Measurements from ENCODE around the gene SELENOH.

DNA sequence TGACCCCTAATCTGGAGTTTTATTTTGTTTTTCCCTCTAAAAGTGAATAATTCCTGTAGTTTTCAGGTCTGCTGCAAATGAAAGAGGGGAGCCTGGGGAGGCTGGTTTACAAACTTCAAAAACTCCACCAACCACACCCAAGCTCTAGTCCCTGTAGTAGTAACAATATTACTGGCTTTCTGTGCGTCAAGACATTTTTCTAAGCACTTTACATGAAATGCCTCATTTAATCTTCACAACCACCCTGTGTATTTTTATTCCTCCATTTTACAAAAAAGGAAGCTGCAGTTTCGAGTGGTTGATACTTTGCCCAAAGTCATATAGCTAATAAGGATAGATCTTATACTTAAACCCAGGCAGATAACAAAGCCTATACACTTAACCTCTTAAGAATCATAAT, 43.8 kb downstream of the SELENOH start:
- TF ChIP-seq, protein P1, sequence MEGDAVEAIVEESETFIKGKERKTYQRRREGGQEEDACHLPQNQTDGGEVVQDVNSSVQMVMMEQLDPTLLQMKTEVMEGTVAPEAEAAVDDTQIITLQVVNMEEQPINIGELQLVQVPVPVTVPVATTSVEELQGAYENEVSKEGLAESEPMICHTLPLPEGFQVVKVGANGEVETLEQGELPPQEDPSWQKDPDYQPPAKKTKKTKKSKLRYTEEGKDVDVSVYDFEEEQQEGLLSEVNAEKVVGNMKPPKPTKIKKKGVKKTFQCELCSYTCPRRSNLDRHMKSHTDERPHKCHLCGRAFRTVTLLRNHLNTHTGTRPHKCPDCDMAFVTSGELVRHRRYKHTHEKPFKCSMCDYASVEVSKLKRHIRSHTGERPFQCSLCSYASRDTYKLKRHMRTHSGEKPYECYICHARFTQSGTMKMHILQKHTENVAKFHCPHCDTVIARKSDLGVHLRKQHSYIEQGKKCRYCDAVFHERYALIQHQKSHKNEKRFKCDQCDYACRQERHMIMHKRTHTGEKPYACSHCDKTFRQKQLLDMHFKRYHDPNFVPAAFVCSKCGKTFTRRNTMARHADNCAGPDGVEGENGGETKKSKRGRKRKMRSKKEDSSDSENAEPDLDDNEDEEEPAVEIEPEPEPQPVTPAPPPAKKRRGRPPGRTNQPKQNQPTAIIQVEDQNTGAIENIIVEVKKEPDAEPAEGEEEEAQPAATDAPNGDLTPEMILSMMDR (IDR thresholded peaks at IDR 0.05), result no peak
- TF ChIP-seq POLR2A (IDR thresholded peaks at IDR 0.05), result no peak
